Measurements from ENCODE around the gene CRYZ.

DNA sequence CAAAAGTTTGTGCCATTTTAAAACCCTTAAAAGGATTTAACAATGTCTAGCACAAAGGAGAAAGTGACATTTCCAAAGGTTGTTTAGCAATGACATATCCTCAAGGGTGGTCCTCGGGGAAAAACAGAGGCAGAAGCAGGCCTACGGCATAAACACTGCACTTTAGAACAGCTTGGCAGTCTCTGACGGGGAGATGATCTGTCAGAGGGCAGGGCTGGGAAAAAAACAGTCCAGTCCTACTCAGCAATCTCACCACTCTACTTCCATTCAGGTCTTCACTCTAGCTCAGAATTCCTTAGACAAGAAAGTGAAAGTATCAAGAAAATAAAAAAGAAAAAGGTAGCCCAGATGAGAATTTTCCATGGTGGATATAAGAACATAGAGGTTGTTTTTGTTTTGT lies 4.1 kb downstream of the CRYZ start:
- TF ChIP-seq, protein P1, sequence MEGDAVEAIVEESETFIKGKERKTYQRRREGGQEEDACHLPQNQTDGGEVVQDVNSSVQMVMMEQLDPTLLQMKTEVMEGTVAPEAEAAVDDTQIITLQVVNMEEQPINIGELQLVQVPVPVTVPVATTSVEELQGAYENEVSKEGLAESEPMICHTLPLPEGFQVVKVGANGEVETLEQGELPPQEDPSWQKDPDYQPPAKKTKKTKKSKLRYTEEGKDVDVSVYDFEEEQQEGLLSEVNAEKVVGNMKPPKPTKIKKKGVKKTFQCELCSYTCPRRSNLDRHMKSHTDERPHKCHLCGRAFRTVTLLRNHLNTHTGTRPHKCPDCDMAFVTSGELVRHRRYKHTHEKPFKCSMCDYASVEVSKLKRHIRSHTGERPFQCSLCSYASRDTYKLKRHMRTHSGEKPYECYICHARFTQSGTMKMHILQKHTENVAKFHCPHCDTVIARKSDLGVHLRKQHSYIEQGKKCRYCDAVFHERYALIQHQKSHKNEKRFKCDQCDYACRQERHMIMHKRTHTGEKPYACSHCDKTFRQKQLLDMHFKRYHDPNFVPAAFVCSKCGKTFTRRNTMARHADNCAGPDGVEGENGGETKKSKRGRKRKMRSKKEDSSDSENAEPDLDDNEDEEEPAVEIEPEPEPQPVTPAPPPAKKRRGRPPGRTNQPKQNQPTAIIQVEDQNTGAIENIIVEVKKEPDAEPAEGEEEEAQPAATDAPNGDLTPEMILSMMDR (IDR thresholded peaks at IDR 0.05; ENCODE audit: low read depth, low read length, poor library complexity, severe bottlenecking) = no peak
- TF ChIP-seq EZH2phosphoT487 (IDR thresholded peaks at IDR 0.05; ENCODE audit: borderline replicate concordance, low read length) = no peak
